Effector CD4-positive, alpha-beta T cell (primary cell): Measurements from ENCODE around the gene CEBPE.
A peak's percentile ranks its signal among the peaks of the same experiment; 100 is the strongest.

Experiments
- DNase-seq: peaks from one replicate; pipeline ENCODE4 v3.0.0-alpha.2; 2020
- total RNA-seq: gene quantifications from one replicate; lab custom pipeline; 2026; lab: John Stamatoyannopoulos, UW

Gene CEBPE
- total RNA-seq, result 2.8 reads per million, percentile 9 among the genes with 10 or more reads in this experiment

DNA sequence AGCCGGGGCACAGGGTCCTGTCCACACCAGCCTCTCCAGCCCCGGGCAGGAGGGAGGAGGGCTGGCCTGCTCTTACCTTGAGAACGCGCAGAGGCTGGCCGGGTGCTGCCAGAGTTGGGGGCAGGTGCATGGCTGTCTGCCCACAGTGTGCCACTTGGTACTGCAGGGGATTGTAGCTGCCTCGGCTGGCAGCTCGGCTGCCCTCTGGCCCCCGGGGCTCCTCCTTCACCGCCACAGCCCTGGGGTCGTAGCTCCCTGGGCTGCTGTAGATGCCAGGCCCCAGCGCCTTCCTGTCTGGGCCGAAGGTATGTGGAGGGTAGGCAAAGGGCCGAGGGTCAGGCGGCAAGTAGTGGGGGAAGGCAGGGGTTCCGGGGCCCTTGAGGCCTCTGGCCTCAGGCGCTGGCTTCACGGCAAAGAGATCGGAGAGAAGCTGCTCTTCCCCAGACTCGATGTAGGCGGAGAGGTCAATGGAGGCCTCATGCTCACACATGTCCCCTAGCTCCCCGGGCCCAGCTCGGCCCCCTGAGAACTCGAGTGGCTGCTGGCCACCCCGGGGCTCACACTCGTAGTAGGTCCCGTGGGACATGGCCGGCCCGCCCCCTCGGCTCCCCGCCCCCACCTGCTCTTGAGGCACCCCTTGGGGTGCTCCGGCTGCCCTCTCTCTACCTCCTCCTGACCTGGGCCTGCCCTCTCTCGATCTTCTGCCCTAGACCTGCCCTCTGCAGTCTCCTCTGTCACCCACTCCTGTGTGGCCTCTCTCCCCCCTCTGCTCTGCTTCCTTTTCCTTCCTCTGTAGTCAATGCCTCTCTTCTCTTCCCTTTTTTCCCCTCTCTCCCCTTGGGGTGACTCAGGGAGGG, at the start of gene CEBPE:
TSS of gene CEBPE (minus strand) at position 750 of the 857 bp plus-strand sequence. CDS start at position 586, 164 bp downstream.
- DNase-seq, result no peak

DNA sequence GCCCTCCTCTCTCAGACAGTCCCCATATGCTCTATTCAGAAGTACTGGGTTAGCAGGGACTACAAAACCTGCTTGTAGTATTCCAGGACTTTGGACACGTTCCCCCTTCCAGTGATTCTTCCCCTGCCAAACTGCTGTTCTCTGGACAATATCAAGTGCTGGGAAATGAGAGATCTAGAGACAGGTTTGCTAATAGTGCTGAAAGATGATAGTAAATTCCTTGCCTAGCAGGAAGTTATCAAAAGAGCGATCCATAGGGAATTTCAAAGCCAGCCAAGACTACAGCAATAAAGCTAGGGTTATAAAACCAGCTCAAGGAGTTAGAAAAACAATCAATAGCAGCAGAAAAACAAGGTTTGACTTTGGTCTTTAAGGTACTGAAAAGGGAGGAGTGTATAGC, 49.2 kb upstream of the CEBPE start:
- DNase-seq, result no peak

DNA sequence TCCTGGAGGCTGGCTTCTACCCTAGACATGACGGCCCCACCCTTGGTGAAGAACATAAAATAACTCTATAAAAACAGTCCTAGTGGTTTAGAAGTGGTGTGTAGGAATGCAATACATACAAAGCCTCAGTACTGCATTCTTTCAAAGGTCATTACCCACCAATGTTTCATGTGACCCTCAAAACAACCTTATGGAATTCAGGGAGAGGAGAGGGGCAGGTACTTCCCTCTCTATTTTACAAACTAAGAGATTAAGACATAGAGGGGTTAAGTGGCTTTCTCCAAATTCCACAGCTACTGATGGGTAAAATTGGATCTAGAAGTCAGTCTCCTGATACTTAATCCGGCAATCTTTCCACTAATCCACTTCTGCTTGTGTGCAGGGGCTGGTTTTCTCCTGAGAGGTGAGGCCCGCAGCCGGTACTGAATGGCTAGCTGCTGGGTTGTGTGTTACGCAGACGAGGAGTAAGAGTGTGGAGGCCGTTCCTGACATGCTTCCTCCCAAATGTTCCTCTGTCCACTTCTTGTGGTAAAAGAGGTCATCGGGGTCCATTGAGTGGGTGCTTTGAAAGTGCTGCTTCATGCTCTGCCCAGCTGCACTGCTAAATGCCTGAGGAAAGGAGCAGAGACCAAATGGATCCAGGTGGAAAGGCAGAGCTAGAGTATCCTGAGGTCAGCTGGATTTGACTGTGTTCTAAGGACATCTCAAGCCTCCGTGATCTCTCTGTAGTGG, 48.2 kb upstream of the CEBPE start:
- DNase-seq, result no peak

DNA sequence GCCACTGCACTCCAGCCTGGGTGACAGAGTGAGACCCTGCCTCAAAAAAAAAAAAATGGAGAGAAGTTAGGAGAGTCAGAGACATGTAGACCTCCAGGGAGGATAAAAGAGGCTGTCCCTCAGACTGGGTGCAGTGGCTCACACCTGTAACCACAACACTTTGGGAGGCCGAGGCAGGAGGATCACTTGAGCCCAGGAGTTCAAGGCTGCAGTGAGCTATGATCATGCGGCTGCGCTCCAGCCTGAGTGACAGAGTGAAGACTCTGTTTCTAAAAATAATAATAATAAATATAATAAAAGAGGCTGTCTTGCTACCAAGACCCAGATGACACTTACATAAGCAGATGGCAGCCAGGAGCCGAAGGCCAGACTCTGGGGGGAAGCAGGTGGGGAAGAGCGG, 45.9 kb upstream of the CEBPE start:
- no peak for DNase-seq

DNA sequence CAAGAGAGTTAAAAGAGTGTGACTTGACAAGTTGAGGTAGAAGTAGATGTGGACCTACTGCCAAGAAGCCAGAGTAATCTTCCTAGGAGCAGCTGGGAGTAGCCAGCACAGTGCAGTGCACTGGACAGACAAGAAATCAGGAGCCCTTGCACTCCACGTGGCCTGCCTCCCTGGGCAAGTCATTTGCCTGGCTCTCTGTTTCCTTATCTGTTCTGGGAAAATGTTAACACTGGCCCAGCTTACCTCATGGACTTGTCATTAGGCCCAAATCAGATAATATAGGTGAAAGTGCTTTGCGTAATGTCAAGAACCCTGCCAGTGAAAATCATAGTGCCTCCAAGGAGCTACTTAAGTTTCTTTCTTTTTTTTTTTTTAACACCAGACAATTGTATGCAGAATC, 45.2 kb upstream of the CEBPE start:
- DNase-seq, result no peak

DNA sequence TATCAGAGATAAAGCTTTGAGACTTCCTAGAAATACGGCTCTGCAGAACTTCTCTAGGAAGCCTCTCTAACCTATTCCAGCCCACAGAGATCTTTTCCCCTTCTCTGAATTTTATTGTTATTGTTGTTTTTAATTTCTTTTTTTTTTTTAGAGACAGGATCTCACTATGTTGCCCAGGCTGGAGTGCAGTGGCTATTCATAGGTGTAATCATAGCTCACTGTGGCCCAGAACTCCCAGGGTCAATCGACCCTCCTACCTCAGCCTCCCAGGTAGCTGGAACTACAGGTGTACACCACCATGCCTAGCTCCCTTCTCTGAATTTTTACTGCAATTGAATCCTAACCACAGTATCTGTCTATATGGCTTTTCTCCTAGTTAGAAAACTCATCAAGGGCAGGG, 44.8 kb upstream of the CEBPE start:
- no peak for DNase-seq

DNA sequence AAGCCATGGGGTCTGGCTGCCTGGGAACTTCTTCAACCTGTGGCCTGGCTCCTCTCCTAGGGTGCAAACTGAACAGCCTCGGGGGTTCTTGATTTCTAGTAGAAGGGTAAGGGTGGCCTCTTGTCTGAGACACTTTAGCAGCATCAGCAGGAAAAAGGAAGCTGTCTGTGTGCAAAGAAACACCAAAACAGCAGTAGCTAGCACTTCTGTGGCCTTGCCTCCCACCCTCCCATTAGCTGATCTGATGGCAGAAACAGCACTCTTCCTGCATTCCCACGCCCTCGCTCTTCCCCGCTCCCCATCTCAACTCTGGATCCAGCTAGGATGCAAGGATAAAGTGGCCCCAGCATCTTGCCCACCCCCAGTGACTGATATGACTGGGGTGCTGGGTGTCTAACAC, 43.7 kb upstream of the CEBPE start:
- no peak for DNase-seq

DNA sequence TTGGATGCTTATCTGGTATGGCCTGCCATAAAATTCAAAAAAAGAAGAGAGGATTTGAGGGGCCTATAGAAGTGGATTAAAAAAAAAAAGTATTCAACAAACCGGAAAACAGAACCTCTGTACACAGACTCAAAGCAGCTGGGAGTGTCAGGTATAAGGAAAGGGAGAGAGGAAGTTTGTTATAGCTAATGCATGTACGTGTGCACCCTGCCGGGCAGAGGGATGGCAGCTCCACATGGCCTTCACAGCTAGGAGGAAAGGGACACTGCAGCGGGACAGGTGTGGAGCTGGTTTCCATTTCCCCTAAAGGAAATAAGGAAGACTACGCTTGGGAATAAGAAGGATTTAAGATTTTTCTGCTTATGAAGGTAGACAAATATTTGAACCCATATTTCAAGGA, 43.0 kb upstream of the CEBPE start:
- no peak for DNase-seq

DNA sequence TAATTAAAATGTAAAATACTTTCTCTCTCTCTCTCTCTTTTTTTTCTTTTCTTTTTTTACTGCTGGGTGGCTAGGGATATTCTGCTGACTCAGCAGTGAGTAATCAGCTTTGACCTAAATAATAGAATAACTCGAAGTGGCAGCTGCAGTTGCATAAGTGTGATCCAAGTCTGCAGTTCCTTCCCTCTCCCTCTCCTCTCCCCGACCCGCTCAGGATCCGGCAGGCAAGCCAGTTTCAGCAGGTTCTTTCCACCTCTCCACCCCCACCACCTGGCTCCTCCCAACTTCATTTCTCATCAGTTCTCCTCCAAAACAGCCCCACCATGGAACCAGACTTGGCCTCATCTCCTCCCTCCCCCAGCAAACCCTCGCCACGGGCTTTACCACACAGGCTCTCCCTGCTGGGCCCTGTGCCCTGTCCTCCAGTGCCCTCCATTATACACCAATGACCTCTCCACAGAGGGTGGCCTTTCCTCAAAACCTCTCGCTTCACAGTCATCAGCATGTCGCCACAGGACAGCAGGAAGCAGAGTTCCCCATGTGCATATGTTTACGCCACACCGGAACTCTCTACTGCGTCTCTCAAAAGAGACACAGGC, 42.0 kb upstream of the CEBPE start:
- DNase-seq, result no peak

DNA sequence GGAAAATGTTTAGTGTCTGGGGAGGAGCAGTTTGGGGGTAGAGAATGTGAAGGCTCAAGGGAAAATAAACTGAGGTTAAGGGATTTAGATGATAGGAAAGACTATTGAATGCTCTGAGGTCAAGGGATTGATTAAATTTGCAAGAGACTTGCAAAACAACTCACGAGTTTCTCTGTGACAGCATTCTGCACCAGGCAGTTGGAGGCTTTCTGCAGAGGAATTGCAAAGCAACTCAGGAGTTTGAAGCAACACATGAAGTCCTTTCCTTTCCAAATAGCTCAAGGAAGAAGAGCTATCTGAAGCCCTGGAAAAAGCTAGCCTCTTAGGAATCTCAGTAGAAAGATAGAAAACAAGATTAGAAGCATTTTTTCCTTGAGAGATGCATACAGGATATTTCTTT, 40.5 kb upstream of the CEBPE start:
- DNase-seq, result no peak

DNA sequence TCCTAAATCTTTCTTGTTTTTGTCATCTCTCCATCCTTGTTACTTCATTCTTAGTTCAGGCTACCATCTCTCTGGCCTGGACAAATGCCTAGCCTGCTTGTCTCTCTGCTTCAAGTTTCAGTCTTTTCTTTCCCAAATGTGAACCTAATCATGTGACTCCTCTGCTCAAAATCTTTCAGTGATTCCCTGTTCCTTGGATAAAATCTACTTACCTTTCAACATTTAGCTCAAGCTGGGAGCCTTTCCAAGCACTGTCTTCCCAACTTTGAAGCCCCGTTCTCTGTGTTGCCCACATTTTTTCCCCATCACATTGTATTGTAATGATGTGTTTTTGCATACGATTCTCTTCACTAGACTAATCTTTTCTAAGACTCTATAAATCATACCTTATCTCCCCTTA, 39.7 kb upstream of the CEBPE start:
- DNase-seq, result no peak

DNA sequence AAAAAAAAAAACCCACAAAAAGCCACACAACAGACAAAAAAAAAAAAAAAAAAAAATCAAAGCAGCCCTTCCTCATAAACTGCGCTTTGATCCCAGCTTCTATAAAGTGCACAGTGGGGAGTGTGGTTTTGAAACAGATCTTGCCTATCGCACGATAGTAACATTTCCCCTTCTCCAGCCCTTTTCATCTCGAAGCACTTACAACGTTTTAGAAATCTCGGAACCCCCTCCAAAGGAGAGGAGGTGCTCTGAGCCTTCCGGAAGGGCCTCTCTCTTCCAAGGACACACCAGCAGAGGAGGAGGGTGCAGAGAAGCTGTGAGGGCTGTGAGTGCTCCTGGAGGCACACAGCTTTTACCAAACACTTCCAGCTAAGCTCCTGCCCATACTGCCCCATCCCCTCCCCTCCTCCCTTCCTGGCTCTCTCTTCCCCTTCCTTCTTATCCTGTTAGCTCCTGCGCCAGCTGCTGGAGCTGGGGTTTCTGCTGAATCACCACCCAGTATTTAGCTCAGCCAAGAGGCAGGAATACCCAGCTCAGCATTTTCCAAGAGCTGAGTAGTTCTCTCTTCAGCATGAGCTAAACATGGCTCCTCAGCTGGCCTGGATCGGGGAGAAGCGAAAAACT, 36.0 kb upstream of the CEBPE start:
- DNase-seq, result no peak

DNA sequence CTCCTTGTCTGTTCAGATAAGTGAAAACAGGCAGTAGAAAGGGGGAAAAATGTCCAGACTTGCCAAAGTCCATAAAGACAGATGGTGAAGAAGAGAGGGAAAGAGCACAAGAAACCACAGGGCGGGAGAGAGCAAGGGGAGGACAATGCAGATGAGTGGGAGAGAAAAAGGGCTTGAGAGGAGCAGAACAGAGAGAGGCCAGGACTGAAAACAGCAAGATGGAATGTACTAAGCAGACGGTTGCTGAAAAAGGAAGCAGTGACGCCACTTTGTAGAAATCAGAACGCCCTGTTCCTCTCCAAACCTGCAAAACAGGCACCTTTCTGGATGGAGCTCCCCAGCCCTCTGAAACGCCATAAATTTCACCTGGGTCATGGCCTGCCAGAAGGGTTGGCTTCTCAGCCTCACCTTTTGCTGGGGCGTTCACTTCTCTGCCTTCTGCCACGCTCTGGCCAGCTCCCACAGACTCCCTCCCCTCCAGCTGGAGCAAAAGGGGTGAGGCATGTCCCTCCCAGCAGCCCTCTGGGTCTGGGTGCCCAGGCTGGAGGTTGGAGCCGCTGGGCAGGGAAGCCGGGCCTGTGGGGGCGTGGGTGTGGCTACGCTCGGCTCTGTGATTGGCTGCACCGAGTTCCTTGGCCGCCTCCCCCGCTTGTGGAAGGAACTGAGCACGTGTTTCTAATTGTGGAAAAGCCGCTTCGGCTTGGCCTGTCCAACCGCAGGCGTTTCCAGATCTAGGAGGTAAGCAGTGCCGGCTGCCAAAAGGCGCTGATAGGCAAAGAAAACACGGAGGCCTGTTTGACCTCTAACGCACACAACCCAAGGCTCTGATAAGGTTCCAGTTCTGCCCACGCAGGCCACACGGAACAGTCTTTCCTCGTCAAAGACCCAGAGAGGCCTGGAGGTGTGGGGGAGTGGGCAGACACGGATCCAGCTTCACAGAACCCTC, 35.1 kb upstream of the CEBPE start:
- DNase-seq, result no peak

DNA sequence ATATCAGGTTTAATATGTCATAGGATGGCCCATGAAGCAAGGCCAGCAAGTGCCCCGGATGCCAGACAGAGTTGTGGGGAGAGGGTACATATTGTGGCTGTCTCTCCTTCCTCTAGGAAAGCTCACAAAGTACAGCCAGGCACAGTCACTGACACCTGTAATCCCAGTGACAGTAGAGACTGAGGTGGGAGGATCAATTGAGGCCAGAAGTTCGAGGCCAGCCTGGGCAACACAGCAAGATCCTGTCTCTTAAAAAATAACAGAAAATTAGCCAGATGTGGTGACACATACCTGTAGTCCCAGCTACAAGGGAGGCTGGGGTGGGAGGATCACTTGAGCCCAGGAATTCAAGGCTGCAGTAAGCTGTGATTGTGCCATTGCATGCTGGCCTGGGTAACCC, 32.3 kb upstream of the CEBPE start:
- no peak for DNase-seq

DNA sequence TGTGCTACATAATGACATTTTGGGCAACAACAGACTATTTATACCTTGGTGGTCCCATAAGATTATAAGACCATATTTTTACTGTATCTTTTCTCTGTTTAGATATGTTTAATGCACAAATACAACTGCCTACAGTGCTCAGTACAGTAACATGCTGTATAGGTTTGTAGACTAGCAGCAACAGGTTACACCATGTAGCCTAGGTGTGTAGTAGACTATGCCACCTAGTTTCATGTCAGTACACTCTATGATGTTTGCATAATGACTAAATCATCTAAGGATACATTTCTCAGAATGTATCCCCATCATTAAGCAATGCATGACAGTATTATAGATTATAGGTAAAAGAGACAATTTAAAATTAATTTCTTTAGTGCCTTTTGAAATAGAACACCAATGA, 30.7 kb upstream of the CEBPE start:
- no peak for DNase-seq

DNA sequence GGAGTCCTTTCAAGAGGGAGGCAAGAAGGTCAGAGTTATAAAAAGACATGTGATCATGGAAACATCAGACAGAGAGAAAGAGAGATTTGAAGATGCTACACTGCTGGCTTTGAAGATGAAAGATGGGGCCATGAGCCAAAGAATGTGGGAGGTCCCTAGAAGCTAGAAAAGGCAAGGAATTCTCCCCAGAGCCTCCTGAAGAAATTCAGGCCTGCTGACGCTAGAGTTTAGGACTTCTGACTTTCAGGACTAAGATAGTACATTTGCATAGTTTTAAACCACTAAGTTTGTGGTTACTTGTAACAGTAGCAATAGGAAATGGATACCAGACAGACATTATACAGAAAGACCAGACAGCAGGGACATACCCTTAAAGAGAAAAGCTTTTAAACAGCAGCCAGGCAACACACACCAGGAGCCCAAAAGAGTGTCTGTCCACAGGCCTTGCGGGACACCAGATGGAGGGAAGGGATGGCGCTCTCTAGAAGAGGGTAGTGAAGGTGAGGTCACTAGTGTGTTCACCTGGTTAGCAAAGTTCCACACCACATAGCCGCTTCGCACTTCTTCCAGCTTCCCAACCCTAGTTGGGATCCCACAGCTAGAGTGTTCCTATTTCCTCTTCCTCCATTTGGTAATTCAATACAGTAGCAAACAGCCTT, 29.7 kb upstream of the CEBPE start:
- no peak for DNase-seq

DNA sequence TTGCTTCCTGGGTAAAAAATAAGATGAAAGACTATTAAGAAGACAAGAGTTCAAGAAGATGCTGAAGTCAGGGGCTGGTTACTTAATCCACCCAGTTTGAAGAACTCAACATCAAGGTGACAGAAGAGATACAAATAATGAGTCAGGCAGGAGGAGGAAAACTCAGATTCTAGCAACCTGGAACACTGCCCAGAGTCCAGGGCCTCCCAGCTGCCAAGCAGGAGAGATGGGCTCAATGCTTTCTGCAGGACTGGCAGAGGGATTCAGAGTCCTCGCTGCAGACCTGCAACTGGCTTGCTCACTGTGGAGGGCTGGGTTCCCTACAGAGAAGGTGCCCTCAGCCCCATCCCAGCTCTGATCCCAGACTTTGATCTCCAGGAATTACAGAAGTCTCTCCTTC, 28.6 kb upstream of the CEBPE start:
- no peak for DNase-seq

DNA sequence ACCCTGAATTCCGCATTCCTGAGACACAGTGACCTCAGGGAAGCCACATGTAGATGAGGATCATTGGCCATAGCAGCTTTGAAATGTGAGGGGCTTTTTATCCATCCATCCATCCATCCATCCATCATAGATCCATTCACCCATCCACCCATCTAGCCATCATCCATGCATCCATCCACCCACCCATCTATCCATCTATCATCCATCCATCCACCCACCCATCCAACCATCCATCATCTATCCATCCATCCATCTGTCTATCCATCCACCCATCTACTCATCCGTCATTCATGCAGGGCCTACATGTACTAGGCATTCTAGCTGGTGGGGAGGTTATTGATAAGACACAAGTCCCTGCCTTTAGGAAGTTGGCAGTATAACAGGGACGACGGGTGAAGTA, 27.9 kb upstream of the CEBPE start:
- DNase-seq, result no peak

DNA sequence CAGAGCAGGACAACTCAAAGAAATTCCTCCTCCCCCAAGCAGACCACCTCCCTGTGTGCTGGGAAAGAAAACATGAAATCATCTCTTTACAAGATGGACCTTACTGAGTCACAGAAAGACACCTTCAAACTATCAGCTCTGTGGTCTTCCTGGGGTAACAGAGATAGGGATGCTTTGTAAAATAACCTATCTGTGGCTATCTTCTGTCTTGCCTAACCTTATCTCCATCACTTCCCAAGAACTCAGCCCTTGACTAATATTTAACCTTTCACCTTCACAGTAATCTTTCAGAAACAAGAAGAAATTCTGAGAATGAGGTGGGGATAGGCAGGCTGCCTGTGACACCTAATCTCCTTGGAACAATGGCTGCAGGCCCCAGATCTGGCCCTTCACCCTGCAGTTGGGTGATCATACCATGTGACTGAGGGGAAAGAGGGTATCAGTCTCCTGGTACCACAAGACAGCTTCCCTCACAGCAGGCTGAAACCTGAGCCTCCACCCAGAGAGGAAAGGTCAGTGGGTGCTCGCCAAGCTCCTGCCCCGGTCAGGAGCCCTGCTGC, 27.4 kb upstream of the CEBPE start:
- DNase-seq, result no peak

DNA sequence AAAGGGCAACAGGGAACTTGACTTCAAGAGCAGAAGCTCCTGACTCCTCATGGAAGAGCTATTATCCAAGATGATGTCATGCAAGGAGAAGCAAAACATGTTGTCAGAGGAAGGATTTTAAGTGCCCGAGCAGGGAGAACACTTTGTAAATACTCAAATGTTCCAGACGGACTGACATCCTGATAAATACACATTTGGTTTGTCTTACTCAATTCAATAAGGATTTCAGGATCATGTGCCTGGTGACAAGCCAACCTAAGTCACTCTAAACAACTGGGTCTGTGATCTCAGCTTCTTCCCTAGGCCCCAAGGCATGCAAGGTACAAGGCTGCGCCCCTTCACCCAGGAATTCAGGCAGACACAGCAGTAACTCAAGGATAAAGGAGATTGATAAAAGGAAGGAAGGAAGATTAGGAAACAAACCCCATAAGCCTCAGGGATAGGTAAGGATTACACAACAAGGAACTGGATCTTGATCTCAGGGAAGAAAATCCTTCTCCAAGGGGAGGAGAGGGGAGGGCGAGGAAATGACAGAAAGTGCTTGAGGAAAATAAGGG, 26.8 kb upstream of the CEBPE start:
- DNase-seq, result no peak

DNA sequence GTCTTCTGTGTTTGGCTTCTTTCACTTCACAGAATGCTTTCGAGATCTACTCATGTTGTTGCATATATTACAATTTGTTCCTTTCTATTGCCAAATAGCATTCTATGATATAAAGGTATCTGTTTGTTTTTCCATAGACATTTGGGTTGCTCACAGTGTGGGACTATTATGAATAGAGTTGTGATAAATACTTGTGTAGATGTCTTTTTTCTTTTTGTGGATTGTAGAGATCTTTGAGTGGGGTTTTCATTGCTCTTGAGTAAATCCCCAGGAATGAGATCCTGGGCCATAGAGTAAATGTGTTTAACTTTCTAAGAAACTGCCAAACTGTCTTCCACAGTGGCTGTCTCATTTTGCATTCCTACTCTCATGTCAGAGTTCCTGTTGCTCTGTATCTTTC, 24.9 kb upstream of the CEBPE start:
- DNase-seq, result no peak
